Measurements from ENCODE around the gene CD160. TPM values are rescaled to one million over a fixed set of nuclear protein-coding genes. Genes with fewer than 3 reads are reported as not detected.
"Not testable (repeated sequence)": the region's sequence is repeated elsewhere in the genome, so short reads cannot be mapped to it uniquely, and the experiment has no call there.

The CD160 gene
- total and polyA plus RNA-seq, 4 donors: 0.11 to 3.9 (median 1.4) TPM

DNA sequence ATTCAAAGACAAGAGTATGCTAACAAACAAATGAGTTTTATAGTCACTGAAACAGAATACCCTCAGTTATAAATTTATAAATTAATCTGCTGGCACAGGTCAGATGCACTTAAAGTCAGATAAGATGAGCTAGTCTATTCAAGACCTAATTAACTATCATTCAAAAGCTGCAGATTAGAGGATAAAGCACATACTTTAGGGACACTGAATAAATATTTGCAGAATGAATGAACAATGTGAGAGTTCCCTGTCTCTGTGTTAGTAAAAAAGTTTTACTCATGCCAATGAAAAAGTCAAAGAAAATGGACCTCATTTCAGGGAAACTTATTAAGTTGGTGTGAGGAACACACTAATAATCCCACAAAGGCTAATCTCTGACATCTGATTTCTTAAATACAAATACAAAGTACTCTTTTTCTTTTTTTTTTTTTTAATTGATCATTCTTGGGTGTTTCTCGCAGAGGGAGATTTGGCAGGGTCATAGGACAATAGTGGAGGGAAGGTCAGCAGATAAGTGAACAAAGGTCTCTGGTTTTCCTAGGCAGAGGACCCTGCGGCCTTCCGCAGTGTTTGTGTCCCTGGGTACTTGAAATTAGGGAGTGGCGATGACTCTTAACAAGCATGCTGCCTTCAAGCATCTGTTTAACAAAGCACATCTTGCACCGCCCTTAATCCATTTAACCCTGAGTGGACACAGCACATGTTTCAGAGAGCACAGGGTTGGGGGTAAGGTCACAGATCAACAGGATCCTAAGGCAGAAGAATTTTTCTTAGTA, 46.5 kb downstream of the CD160 start:
- no CpG with 5 or more reads among the region's 5 CpGs for WGBS (ENCODE audit: insufficient coverage)
- not testable (repeated sequence) for H3K4me1 ChIP-seq (ENCODE audit: control insufficient read depth, insufficient read depth, low read length)

GRCh38 chr1:145766926-145767325, 47.6 kb downstream of the CD160 start:
- H3K9me3 ChIP-seq (ENCODE audit: control insufficient read depth, insufficient read depth, low read length); H3K4me1 ChIP-seq (ENCODE audit: control insufficient read depth, insufficient read depth, low read length); DNase-seq (ENCODE audit: low read depth in 4 of 6, low spot score in 6 of 6); H3K27me3 ChIP-seq (ENCODE audit: control insufficient read depth, insufficient read depth, low read length); H3K4me3 ChIP-seq (ENCODE audit: low read depth, low read length); H3K27ac ChIP-seq (ENCODE audit: low read depth, low read length): not testable (repeated sequence)
- WGBS (ENCODE audit: insufficient coverage): 98% methylated on average over 23 of the region's 29 CpGs
- H3K36me3 ChIP-seq (ENCODE audit: control insufficient read depth, insufficient read depth, low read length): peaks cover 23% of the 10 kb centered on the region

More for the DNA sequence above, 46.5 kb downstream of the CD160 start:
- not testable (repeated sequence) for H3K4me3 ChIP-seq (ENCODE audit: low read depth, low read length); H3K27ac ChIP-seq (ENCODE audit: low read depth, low read length); H3K27me3 ChIP-seq (ENCODE audit: control insufficient read depth, insufficient read depth, low read length); H3K9me3 ChIP-seq (ENCODE audit: control insufficient read depth, insufficient read depth, low read length); DNase-seq (ENCODE audit: low read depth in 4 of 6, low spot score in 6 of 6)
- H3K36me3 ChIP-seq (ENCODE audit: control insufficient read depth, insufficient read depth, low read length): peaks cover 27% of the 10 kb centered on the region

- not testable (repeated sequence) for H3K27ac ChIP-seq (ENCODE audit: low read depth, low read length); H3K4me1 ChIP-seq (ENCODE audit: control insufficient read depth, insufficient read depth, low read length); DNase-seq (ENCODE audit: low read depth in 4 of 6, low spot score in 6 of 6); H3K4me3 ChIP-seq (ENCODE audit: low read depth, low read length); H3K27me3 ChIP-seq (ENCODE audit: control insufficient read depth, insufficient read depth, low read length); H3K9me3 ChIP-seq (ENCODE audit: control insufficient read depth, insufficient read depth, low read length)
- peaks cover 23% of the 10 kb centered on the region for H3K36me3 ChIP-seq (ENCODE audit: control insufficient read depth, insufficient read depth, low read length)
- WGBS (ENCODE audit: insufficient coverage): 100% methylated on average over 6 of the region's 10 CpGs
Observed at GRCh38 chr1:145768004-145768403, 48.7 kb downstream of the CD160 start.

- WGBS (ENCODE audit: insufficient coverage): no CpG with 5 or more reads among the region's 1 CpG
- Histone ChIP-seq H3K9me3 (ENCODE audit: control insufficient read depth, insufficient read depth, low read length) (no peaks in the 10 kb centered on the region), H3K36me3 (ENCODE audit: control insufficient read depth, insufficient read depth, low read length) (peaks cover 17% of the 10 kb centered on the region), H3K27ac (ENCODE audit: low read depth, low read length) (no peak overlapping the region), H3K4me3 (ENCODE audit: low read depth, low read length) (no peak overlapping the region), H3K4me1 (ENCODE audit: control insufficient read depth, insufficient read depth, low read length) (no peaks in the 10 kb centered on the region), H3K27me3 (ENCODE audit: control insufficient read depth, insufficient read depth, low read length) (no peaks in the 10 kb centered on the region)
- no peak for DNase-seq (ENCODE audit: low read depth in 4 of 6, low spot score in 6 of 6)
Observed at GRCh38 chr1:145771056-145771455, 51.8 kb downstream of the CD160 start.

- no CpG with 5 or more reads among the region's 1 CpG for WGBS (ENCODE audit: insufficient coverage)
- no peaks in the 10 kb centered on the region for H3K9me3 ChIP-seq (ENCODE audit: control insufficient read depth, insufficient read depth, low read length)
- no peak for DNase-seq (ENCODE audit: low read depth in 4 of 6, low spot score in 6 of 6)
- no peak overlapping the region for H3K27ac ChIP-seq (ENCODE audit: low read depth, low read length)
- no peak overlapping the region for H3K4me3 ChIP-seq (ENCODE audit: low read depth, low read length)
- no peaks in the 10 kb centered on the region for H3K27me3 ChIP-seq (ENCODE audit: control insufficient read depth, insufficient read depth, low read length)
- H3K36me3 ChIP-seq (ENCODE audit: control insufficient read depth, insufficient read depth, low read length): peaks cover 3% of the 10 kb centered on the region
- no peaks in the 10 kb centered on the region for H3K4me1 ChIP-seq (ENCODE audit: control insufficient read depth, insufficient read depth, low read length)
Observed at GRCh38 chr1:145773423-145773822, 54.1 kb downstream of the CD160 start.

DNA sequence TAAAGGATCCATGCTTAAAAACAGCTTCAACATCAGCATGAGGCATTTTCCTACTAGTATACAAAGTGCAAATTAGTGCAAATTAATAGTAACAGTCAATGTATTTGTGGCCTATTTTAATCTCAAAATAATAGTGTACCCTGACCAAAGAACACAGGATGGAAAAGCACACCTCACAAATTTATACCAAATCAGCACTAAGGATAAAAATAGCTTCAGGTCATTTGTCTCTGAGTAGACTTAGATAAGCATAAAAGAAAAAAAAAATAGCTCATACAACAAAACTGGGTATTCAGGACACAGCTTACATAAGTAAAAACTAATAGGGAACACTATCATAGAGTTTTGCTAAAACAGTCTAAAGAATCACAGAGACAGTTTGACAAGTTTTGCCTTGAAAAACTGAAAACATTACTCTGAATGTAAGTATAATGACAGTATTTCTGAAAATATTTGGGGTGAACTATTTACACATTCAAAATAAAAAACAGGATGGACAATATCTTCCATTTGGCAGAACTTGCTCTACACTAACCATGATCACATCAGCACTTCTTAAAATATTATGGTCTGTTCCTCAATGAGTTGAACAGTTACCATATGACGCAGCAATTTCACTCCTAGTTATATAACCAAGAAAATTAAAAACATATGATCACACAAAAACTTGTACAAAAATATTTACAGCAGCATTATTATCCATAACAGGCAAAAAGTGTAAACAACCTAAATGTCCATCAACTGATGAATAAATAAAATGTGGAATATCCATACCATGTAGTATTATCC, 58.3 kb downstream of the CD160 start:
- Histone ChIP-seq H3K4me1 (ENCODE audit: control insufficient read depth, insufficient read depth, low read length) (no peaks in the 10 kb centered on the region), H3K27ac (ENCODE audit: low read depth, low read length) (no peak overlapping the region), H3K4me3 (ENCODE audit: low read depth, low read length) (no peak overlapping the region), H3K27me3 (ENCODE audit: control insufficient read depth, insufficient read depth, low read length) (no peaks in the 10 kb centered on the region), H3K9me3 (ENCODE audit: control insufficient read depth, insufficient read depth, low read length) (no peaks in the 10 kb centered on the region), H3K36me3 (ENCODE audit: control insufficient read depth, insufficient read depth, low read length) (peaks cover 6% of the 10 kb centered on the region)
- DNase-seq (ENCODE audit: low read depth in 4 of 6, low spot score in 6 of 6): no peak
- WGBS (ENCODE audit: insufficient coverage): no CpG with 5 or more reads among the region's 1 CpG

GRCh38 chr1:145778146-145778540, 58.8 kb downstream of the CD160 start:
- Histone ChIP-seq H3K27me3 (ENCODE audit: control insufficient read depth, insufficient read depth, low read length) (no peaks in the 10 kb centered on the region), H3K4me3 (ENCODE audit: low read depth, low read length) (no peak overlapping the region), H3K4me1 (ENCODE audit: control insufficient read depth, insufficient read depth, low read length) (no peaks in the 10 kb centered on the region), H3K27ac (ENCODE audit: low read depth, low read length) (no peak overlapping the region), H3K9me3 (ENCODE audit: control insufficient read depth, insufficient read depth, low read length) (no peaks in the 10 kb centered on the region), H3K36me3 (ENCODE audit: control insufficient read depth, insufficient read depth, low read length) (peaks cover 6% of the 10 kb centered on the region)
- no peak for DNase-seq (ENCODE audit: low read depth in 4 of 6, low spot score in 6 of 6)
- no CpG with 5 or more reads among the region's 1 CpG for WGBS (ENCODE audit: insufficient coverage)

DNA sequence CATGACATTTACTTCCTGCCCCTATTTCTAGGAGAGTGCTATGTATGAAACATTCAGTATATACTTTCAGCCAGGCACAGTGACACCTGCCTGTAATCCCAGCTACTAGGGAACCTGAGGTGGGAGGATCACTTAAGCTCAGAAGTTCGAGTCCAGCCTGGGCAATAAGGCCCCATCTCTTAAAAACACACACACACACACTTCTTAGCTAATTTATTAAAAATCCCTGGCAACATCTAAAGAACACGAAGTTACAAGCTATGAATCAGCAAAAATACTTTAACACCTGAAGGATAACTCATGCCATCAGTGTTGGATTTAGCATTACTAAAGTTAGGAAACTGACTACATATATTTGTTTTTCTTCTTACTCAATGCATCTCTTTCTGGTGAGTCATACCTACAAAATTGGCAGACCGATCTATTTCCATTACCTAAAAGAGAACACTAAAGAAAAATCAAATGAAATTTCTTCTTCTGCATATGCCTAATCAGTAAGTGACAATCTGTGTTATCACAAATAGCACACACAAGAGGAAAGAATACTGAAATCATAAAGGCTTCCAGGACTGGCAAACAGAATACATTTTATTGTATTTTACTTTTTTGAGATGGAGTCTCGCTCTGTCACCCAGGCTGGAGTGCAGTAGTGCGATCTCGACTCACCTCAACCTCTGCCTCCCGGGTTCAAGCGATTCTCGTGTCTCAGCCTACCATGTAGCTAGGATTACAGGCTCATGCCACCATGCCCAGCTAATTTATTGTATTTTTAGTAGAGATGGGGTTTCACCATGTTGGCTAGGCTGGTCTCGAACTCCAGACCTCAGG, 63.2 kb downstream of the CD160 start:
- no peak for DNase-seq (ENCODE audit: low read depth in 4 of 6, low spot score in 6 of 6)
- H3K4me3 ChIP-seq (ENCODE audit: low read depth, low read length): no peak overlapping the region
- 90% methylated on average over 6 of the region's 10 CpGs for WGBS (ENCODE audit: insufficient coverage)
- peaks cover 6% of the 10 kb centered on the region for H3K36me3 ChIP-seq (ENCODE audit: control insufficient read depth, insufficient read depth, low read length)
- no peaks in the 10 kb centered on the region for H3K9me3 ChIP-seq (ENCODE audit: control insufficient read depth, insufficient read depth, low read length)
- no peaks in the 10 kb centered on the region for H3K4me1 ChIP-seq (ENCODE audit: control insufficient read depth, insufficient read depth, low read length)
- H3K27ac ChIP-seq (ENCODE audit: low read depth, low read length): no peak overlapping the region
- H3K27me3 ChIP-seq (ENCODE audit: control insufficient read depth, insufficient read depth, low read length): no peaks in the 10 kb centered on the region

DNA sequence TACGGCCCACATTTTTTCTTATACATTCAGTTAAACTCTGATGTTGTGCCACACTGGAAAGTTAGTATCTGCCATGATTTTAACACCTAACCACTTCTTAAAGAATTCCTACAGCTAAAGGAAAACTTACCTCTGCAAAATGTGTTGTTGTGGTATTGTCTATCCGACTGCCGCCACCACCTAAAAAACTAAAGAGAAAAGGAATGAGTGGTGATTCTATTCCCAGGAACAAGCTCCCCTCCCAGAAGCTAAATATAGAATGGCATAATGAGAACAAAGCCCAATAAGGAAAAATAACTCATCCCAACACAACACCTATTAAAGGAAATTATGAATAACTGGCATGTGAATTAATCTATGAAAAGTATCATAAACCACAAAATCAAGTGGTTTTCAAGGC, 65.1 kb downstream of the CD160 start:
- Histone ChIP-seq H3K27me3 (ENCODE audit: control insufficient read depth, insufficient read depth, low read length) (no peaks in the 10 kb centered on the region), H3K9me3 (ENCODE audit: control insufficient read depth, insufficient read depth, low read length) (no peaks in the 10 kb centered on the region), H3K27ac (ENCODE audit: low read depth, low read length) (no peak overlapping the region), H3K4me3 (ENCODE audit: low read depth, low read length) (no peak overlapping the region), H3K4me1 (ENCODE audit: control insufficient read depth, insufficient read depth, low read length) (no peaks in the 10 kb centered on the region), H3K36me3 (ENCODE audit: control insufficient read depth, insufficient read depth, low read length) (peaks cover 6% of the 10 kb centered on the region)
- WGBS (ENCODE audit: insufficient coverage): 100% methylated on average over 1 of the region's 3 CpGs
- no peak for DNase-seq (ENCODE audit: low read depth in 4 of 6, low spot score in 6 of 6)
